Small intestine (tissue), 7 donors: Measurements from ENCODE around the gene RGP1. TPM values are rescaled to one million over a fixed set of nuclear protein-coding genes. Genes with fewer than 3 reads are reported as not detected.

ENCODE experiments used
- DNase-seq, 2 donors: peaks; one replicate each; pipeline versions ENCODE4 v3.0.0 to v3.0.0-alpha.2; 2013
- FAIRE-seq: peaks from 2 replicates; lab custom pipeline; 2012; peaks lifted over from hg19 to GRCh38; lab: Jason Lieb, UNC
- H3K27ac ChIP-seq, 3 donors: one replicate each; pipeline ENCODE4 v1.5.1; 2013; ENCODE audit warnings: low read length in 2 of 3, mild to moderate bottlenecking in 2 of 3, control low read depth in 1 of 3, inconsistent platforms in 1 of 3, low read depth in 1 of 3, moderate library complexity in 1 of 3
- H3K27me3 ChIP-seq, 3 donors: one replicate each; pipeline ENCODE4 v1.6.1; 2013; ENCODE audit warnings: low read length in 3 of 3, inconsistent platforms in 1 of 3; ENCODE audit not compliant: control insufficient read depth in 3 of 3, insufficient read depth in 3 of 3
- H3K36me3 ChIP-seq, 3 donors: one replicate each; pipeline ENCODE4 v1.6.1; 2013; ENCODE audit warnings: low read length in 3 of 3, inconsistent platforms in 1 of 3, low read depth in 1 of 3, mild to moderate bottlenecking in 1 of 3, moderate library complexity in 1 of 3; ENCODE audit not compliant: control insufficient read depth in 3 of 3, insufficient read depth in 2 of 3
- H3K4me1 ChIP-seq, 3 donors: one replicate each; pipeline ENCODE4 v1.6.1; 2013; ENCODE audit warnings: low read length in 2 of 3, inconsistent platforms in 1 of 3, low read depth in 1 of 3, mild to moderate bottlenecking in 1 of 3, moderate library complexity in 1 of 3; ENCODE audit not compliant: control insufficient read depth in 3 of 3, insufficient read depth in 2 of 3
- H3K4me3 ChIP-seq, 3 donors: one replicate each; pipeline ENCODE4 v1.5.1; 2013; ENCODE audit warnings: low read length in 3 of 3, control low read depth in 1 of 3, inconsistent platforms in 1 of 3, low read depth in 1 of 3, mild to moderate bottlenecking in 1 of 3, moderate library complexity in 1 of 3
- H3K9me3 ChIP-seq, 2 donors: one replicate each; pipeline ENCODE4 v1.6.1; 2013; ENCODE audit warnings: low read depth in 1 of 2, low read length in 1 of 2; ENCODE audit not compliant: control insufficient read depth in 2 of 2, insufficient read depth in 1 of 2
- WGBS, 3 donors: extraction: QIAGEN DNeasy Blood & Tissue Kit; methylation state at CpG; one replicate each; pipeline ENCODE4 v1.1.7; 2013; 5-methylcytosine and 5-hydroxymethylcytosine counted together
- polyA plus RNA-seq, 4 donors: library from polyadenylated mRNA; stranded (reverse) in 3 of 4; unstranded in 1 of 4; fragments of 200-250 nt in 3 of 4; fragments of 120-200 nt in 1 of 4; gene quantifications; one replicate each; pipeline versions ENCODE4 v1.2.1 to v1.2.3, GENCODE V29; 2013
- donor health status: healthy with polysubstance abuse.
- donor health status: control.
- donor health status: control.
- donor health status: Bipolar disorder and iron deficiency.
- donor health status: healthy.

RGP1 gene
- polyA plus RNA-seq, 4 donors, result 8.1 to 20.9 (median 15.4) TPM

- Histone ChIP-seq H3K4me1 (no peaks in the 10 kb centered on the region), H3K9me3 (no peaks in the 10 kb centered on the region), H3K27ac (peak overlapping the region in 1 of 3 donors; percentile 5), H3K4me3 (no peak overlapping the region), H3K27me3 (no peaks in the 10 kb centered on the region), H3K36me3 (peaks cover 45 to 90% (median 68%) of the 10 kb centered on the region in 3 donors)
- DNase-seq (no peak), FAIRE-seq (no peak)
- 91 to 99% (median 93%) methylated on average over 4 of the region's 4 CpGs for WGBS, 3 donors
These were observed 32.9 kb upstream of the RGP1 start for GRCh38 chr9:35716230-35716629.

- peaks cover 50 to 88% (median 67%) of the 10 kb centered on the region in 3 donors for H3K36me3 ChIP-seq
- DNase-seq, result no peak
- no peaks in the 10 kb centered on the region for H3K4me1 ChIP-seq
- FAIRE-seq, result no peak
- H3K9me3 ChIP-seq, result no peaks in the 10 kb centered on the region
- H3K4me3 ChIP-seq, result no peak overlapping the region
- 93 to 95% (median 93%) methylated on average over 14 of the region's 14 CpGs for WGBS, 3 donors
- no peaks in the 10 kb centered on the region for H3K27me3 ChIP-seq
- no peak overlapping the region for H3K27ac ChIP-seq
These were observed 31.8 kb upstream of the RGP1 start for GRCh38 chr9:35717132-35717870.

GRCh38 chr9:35718721-35719511 lies 30.2 kb upstream of the RGP1 start:
- Histone ChIP-seq H3K36me3 (peaks cover 53 to 88% (median 72%) of the 10 kb centered on the region in 3 donors), H3K9me3 (no peaks in the 10 kb centered on the region), H3K27ac (no peak overlapping the region), H3K4me1 (no peaks in the 10 kb centered on the region), H3K4me3 (no peak overlapping the region), H3K27me3 (no peaks in the 10 kb centered on the region)
- 84 to 91% (median 86%) methylated on average over 15 of the region's 15 CpGs for WGBS, 3 donors
- DNase-seq, result no peak
- FAIRE-seq, result no peak

- no peaks in the 10 kb centered on the region for H3K27me3 ChIP-seq
- H3K27ac ChIP-seq, result no peak overlapping the region
- no peaks in the 10 kb centered on the region for H3K4me1 ChIP-seq
- H3K9me3 ChIP-seq, result no peaks in the 10 kb centered on the region
- no peak for DNase-seq
- no peak overlapping the region for H3K4me3 ChIP-seq
- peaks cover 51 to 88% (median 73%) of the 10 kb centered on the region in 3 donors for H3K36me3 ChIP-seq
- 94 to 99% (median 97%) methylated on average over 4 of the region's 4 CpGs for WGBS, 3 donors
- no peak for FAIRE-seq
These were observed 29.5 kb upstream of the RGP1 start for GRCh38 chr9:35719546-35719945.

GRCh38 chr9:35723426-35723825 lies 25.7 kb upstream of the RGP1 start:
- H3K4me1 ChIP-seq, result peaks cover 9 to 25% (median 16%) of the 10 kb centered on the region in 3 donors
- no peak for FAIRE-seq
- WGBS, 3 donors, result 90 to 93% (median 93%) methylated on average over 2 of the region's 2 CpGs
- H3K4me3 ChIP-seq, result no peak overlapping the region
- DNase-seq, result no peak
- H3K27ac ChIP-seq, result no peak overlapping the region
- H3K36me3 ChIP-seq, result peaks cover 26 to 81% (median 54%) of the 10 kb centered on the region in 3 donors
- no peaks in the 10 kb centered on the region for H3K9me3 ChIP-seq
- no peaks in the 10 kb centered on the region for H3K27me3 ChIP-seq

- peaks cover 9 to 29% (median 19%) of the 10 kb centered on the region in 3 donors for H3K4me1 ChIP-seq
- H3K4me3 ChIP-seq, result no peak overlapping the region
- no peak for FAIRE-seq
- WGBS, 3 donors, result 90 to 97% (median 94%) methylated on average over 8 of the region's 8 CpGs
- no peak for DNase-seq
- H3K27ac ChIP-seq, result no peak overlapping the region
- no peaks in the 10 kb centered on the region for H3K27me3 ChIP-seq
- no peaks in the 10 kb centered on the region for H3K9me3 ChIP-seq
- peaks cover 24 to 80% (median 49%) of the 10 kb centered on the region in 3 donors for H3K36me3 ChIP-seq
These were observed 25.2 kb upstream of the RGP1 start for GRCh38 chr9:35723908-35724307.

GRCh38 chr9:35725362-35725761 lies 23.7 kb upstream of the RGP1 start:
- FAIRE-seq, result no peak
- Histone ChIP-seq H3K4me3 (no peak overlapping the region), H3K27ac (no peak overlapping the region), H3K9me3 (no peaks in the 10 kb centered on the region), H3K36me3 (peaks cover 11 to 68% (median 34%) of the 10 kb centered on the region in 3 donors), H3K27me3 (no peaks in the 10 kb centered on the region), H3K4me1 (peaks cover 15 to 43% (median 30%) of the 10 kb centered on the region in 3 donors)
- 94 to 98% (median 95%) methylated on average over 11 of the region's 11 CpGs for WGBS, 3 donors
- no peak for DNase-seq

- WGBS, 3 donors, result 13 to 29% (median 27%) methylated on average over 3 of the region's 3 CpGs
- peaks cover 19 to 52% (median 31%) of the 10 kb centered on the region in 3 donors for H3K4me1 ChIP-seq
- FAIRE-seq, result no peak
- H3K9me3 ChIP-seq, result no peaks in the 10 kb centered on the region
- peak; percentile 28 to 51 for DNase-seq
- peak overlapping the region in 1 of 3 donors; percentile 8 for H3K4me3 ChIP-seq
- H3K27ac ChIP-seq, result peak overlapping the region; percentile 67 to 87 (median 71)
- no peaks in the 10 kb centered on the region for H3K27me3 ChIP-seq
- H3K36me3 ChIP-seq, result peaks cover 9 to 57% (median 27%) of the 10 kb centered on the region in 3 donors
These were observed 22.2 kb upstream of the RGP1 start for GRCh38 chr9:35726931-35727330.
